ENCODE results near the gene DHRSX. TPM values are rescaled to one million over a fixed set of nuclear protein-coding genes. Genes with fewer than 3 reads are reported as not detected.

The DHRSX gene
- total and polyA plus RNA-seq, 2 of the 8 experiments (the other 6 are each of a cell fraction or from before 2014, with no cell fraction given), result 35.1 to 43.4 TPM

- no peaks in the 10 kb centered on the region for H3K36me3 ChIP-seq (ENCODE audit: control insufficient read depth in 2 of 4, insufficient read depth in 4 of 4, low read length in 3 of 4)
- no peaks in the 10 kb centered on the region for H4K20me1 ChIP-seq (replicated peaks in 1 of 2; ENCODE audit: control insufficient read depth in 1 of 2, insufficient read depth in 2 of 2, low read length in 2 of 2)
- H2AK5ac ChIP-seq (ENCODE audit: low read depth, low read length), result no peak overlapping the region
- 0 out of 2 replicates have a peak overlapping the region, but pooled peaks have one; percentile 52 for H2BK12ac ChIP-seq (ENCODE audit: low read depth, low read length)
- H3K14ac ChIP-seq (ENCODE audit: insufficient read length), result no peak overlapping the region
- no peak overlapping the region for H4K91ac ChIP-seq (replicated peaks; ENCODE audit: insufficient read length, low read length)
- no peaks in the 10 kb centered on the region for H3K27me3 ChIP-seq (replicated peaks in 1 of 4; ENCODE audit: control insufficient read depth in 3 of 4, extremely low read depth in 1 of 4, insufficient read depth in 3 of 4, low read length in 3 of 4)
- no peaks in the 10 kb centered on the region for H3K79me2 ChIP-seq (ENCODE audit: control insufficient read depth in 1 of 2, insufficient read depth in 2 of 2, low read length in 2 of 2)
- H2BK5ac ChIP-seq (ENCODE audit: low read depth, low read length), result no peak overlapping the region
- no peak overlapping the region for H3K18ac ChIP-seq (ENCODE audit: extremely low read depth, low read length)
- no peak overlapping the region for H2BK120ac ChIP-seq (replicated peaks; ENCODE audit: low read depth, low read length)
- H2BK15ac ChIP-seq (ENCODE audit: low read length), result no peak overlapping the region; the same call in 1 of the 2 replicates
- H3K4me3 ChIP-seq (ENCODE audit: extremely low read depth in 1 of 4, insufficient read depth in 2 of 4, low read depth in 3 of 4, low read length in 4 of 4), result no peak overlapping the region
- POLR2A ChIA-PET (ENCODE audit: partially characterized antibody), result no interaction called here
- no peak overlapping the region for H3K4me2 ChIP-seq (ENCODE audit: insufficient read depth in 1 of 2, low read depth in 2 of 2, low read length in 2 of 2)
- no peak for FAIRE-seq
- no peaks in the 10 kb centered on the region for H3K79me1 ChIP-seq (ENCODE audit: low read depth, low read length)
- no peak overlapping the region for H4K5ac ChIP-seq (ENCODE audit: insufficient read length, low read depth, low read length)
- H3K56ac ChIP-seq (replicated peaks; ENCODE audit: insufficient read length, low read depth, low read length), result no peak overlapping the region
- peak overlapping the region; percentile 54; the same call in 1 of the 2 replicates for H2AFZ ChIP-seq (ENCODE audit: low read length)
- no peaks in the 10 kb centered on the region for H3K23me2 ChIP-seq (ENCODE audit: low read depth, low read length)
- H2BK20ac ChIP-seq (ENCODE audit: low read length), result peak overlapping the region; percentile 56; the same call in 1 of the 2 replicates
- no peak overlapping the region for H3K4ac ChIP-seq (replicated peaks; ENCODE audit: insufficient read length, low read depth, low read length)
- no peak overlapping the region for H3K9ac ChIP-seq (replicated peaks in 1 of 4; ENCODE audit: extremely low read depth in 1 of 4, low read depth in 3 of 4, low read length in 3 of 4)
- no peaks in the 10 kb centered on the region for H3K4me1 ChIP-seq (replicated peaks in 1 of 4; ENCODE audit: control insufficient read depth in 3 of 4, insufficient read depth in 4 of 4, low read length in 3 of 4)
- DNase-seq (ENCODE audit: low read depth in 1 of 2, low spot score in 2 of 2), result no peak
- no peak overlapping the region for H3K23ac ChIP-seq (ENCODE audit: insufficient read length)
- H3K27ac ChIP-seq (ENCODE audit: low read depth, low read length), result no peak overlapping the region
- no peaks in the 10 kb centered on the region for H3K9me3 ChIP-seq (ENCODE audit: insufficient read depth in 2 of 2, low read depth in 1 of 2, low read length in 1 of 2)
- H4K8ac ChIP-seq (ENCODE audit: extremely low read depth, insufficient read depth, low read length), result no peak overlapping the region
- 95% methylated on average over 8 of the region's 8 CpGs; no CpG with 5 or more reads in 1 of the 2 experiments for WGBS, 2 experiments (ENCODE audit: extremely low coverage in 1 of 2, insufficient coverage in 1 of 2, insufficient read length in 1 of 2, insufficient replicate concordance in 2 of 2, low coverage in 1 of 2, low lambda C conversion rate in 2 of 2, missing lambda C conversion rate in 1 of 2)
- CTCF ChIA-PET (ENCODE audit: partially characterized antibody), result no interaction called here
- TF ChIP-seq POLR2AphosphoS5 (IDR thresholded peaks at IDR 0.05; ENCODE audit: low read depth, low read length), result no peak
- no peak for TF ChIP-seq EP300 (IDR thresholded peaks at IDR 0.05; ENCODE audit: borderline replicate concordance in 1 of 2, low read depth in 2 of 2, low read length in 2 of 2)
- no peak for TF ChIP-seq RXRA (IDR thresholded peaks at IDR 0.05; ENCODE audit: insufficient read depth, low read depth, low read length)
- no peak for TF ChIP-seq KDM4A (IDR thresholded peaks at IDR 0.05; ENCODE audit: low read depth, low read length, severe bottlenecking)
- no peak for TF ChIP-seq NANOG (IDR thresholded peaks at IDR 0.05; ENCODE audit: insufficient read depth, low read depth, low read length, poor library complexity, severe bottlenecking)
- no peak for TF ChIP-seq TEAD4 (IDR thresholded peaks at IDR 0.05; ENCODE audit: low read depth, low read length)
- no peak for TF ChIP-seq SAP30 (IDR thresholded peaks at IDR 0.05; ENCODE audit: insufficient read depth, insufficient replicate concordance, low read length)
- no peak for TF ChIP-seq YY1 (IDR thresholded peaks at IDR 0.05; ENCODE audit: low read depth, low read length)
- TF ChIP-seq SIRT6 (IDR thresholded peaks at IDR 0.05; ENCODE audit: low read length), result no peak
- TF ChIP-seq EGR1 (IDR thresholded peaks at IDR 0.05; ENCODE audit: borderline replicate concordance, low read depth, low read length), result no peak
- TF ChIP-seq ATF2 (IDR thresholded peaks at IDR 0.05; ENCODE audit: low read length), result no peak
- TF ChIP-seq ZNF274 (IDR thresholded peaks at IDR 0.05; ENCODE audit: borderline replicate concordance, extremely low read depth, low read length), result no peak
- TF ChIP-seq BRCA1 (IDR thresholded peaks at IDR 0.05; ENCODE audit: low read depth, low read length), result no peak
These were observed 32.6 kb upstream of the DHRSX start for GRCh38 chrX:2533424-2533823.
